SK-N-MC (cell line): Measurements from ENCODE around the gene MINDY4.

ENCODE experiments used
- EZH2 ChIP-seq: fragments of 200-600 bp; sonication (generic); IDR thresholded peaks from one replicate; pipeline ENCODE4 v1.6.1; 2017; ENCODE audit warnings: antibody characterized with exemption
- FOXP2 ChIP-seq: optimal IDR thresholded peaks from 2 replicates; pipeline ENCODE3; 2011; ENCODE audit warnings: mild to moderate bottlenecking, moderate library complexity; ENCODE audit not compliant: insufficient read depth; ENCODE audit errors: extremely low read length, control extremely low read depth
- POLR2AphosphoS5 ChIP-seq: IDR thresholded peaks from 2 replicates; pipeline ENCODE4 v1.6.1; 2012; ENCODE audit warnings: mild to moderate bottlenecking, low read depth, low read length, borderline replicate concordance

DNA sequence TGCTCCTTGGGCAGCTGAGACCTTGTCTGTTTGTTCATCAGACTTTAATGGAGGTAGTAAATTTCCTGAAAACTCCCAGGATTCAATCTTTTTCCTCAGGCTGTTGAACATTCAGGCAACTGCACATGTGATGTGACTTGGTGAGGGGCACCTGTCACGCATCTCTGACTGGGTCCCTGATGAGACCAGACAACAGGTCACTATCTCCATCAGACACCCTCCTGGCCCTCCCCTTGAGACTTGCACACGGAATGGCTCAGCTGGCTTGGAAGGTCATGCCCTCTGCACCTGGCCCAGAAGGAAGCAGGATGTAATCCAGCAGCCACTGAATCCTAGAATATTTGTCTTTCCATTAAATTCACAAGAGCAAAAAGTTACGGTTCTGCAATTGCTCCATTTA is 156.3 kb downstream of the MINDY4 start:
- TF ChIP-seq POLR2AphosphoS5: no peak
- TF ChIP-seq EZH2: no peak
- TF ChIP-seq FOXP2: no peak
